A549 (cell line): ENCODE data around the gene KCNQ2. TPM values are rescaled to one million over a fixed set of nuclear protein-coding genes. Genes with fewer than 3 reads are reported as not detected.

Source experiments
- ATAC-seq, 2 experiments: fragments of 200-7000 bp in 1 of 2; fragments of >200 bp in 1 of 2; cut with Nextera tagmentation in 1 of 2; cut with Tn5 transposase in 1 of 2; 3 replicates each; pipeline versions ENCODE4 v1.8.0 to v1.9.1; 2018 to 2020; ENCODE audit warnings: mild to moderate bottlenecking in 1 of 2, moderate library complexity in 1 of 2
- CTCF ChIA-PET: fragments of 300-600 bp; sonication (Branson Sonifier 250); formaldehyde crosslinking; extraction: SDS; loops from one replicate; lab custom pipeline; 2021; ENCODE audit warnings: antibody characterized with exemption, inconsistent platforms; lab: Yijun Ruan, JAX
- POLR2A ChIA-PET: fragments of 350-600 bp; formaldehyde crosslinking; extraction: SDS; loops from one replicate; lab custom pipeline; 2021; ENCODE audit warnings: antibody characterized with exemption, inconsistent platforms; lab: Yijun Ruan, JAX
- DNase-seq, 2 experiments: peaks; one replicate each; pipeline versions ENCODE4 v3.0.0 to v3.0.0-alpha.2; 2011 to 2016; ENCODE audit warnings: low read depth in 1 of 2, low spot score in 1 of 2
- FAIRE-seq: peaks from 2 replicates; lab custom pipeline; 2011; peaks lifted over from hg19 to GRCh38; lab: Jason Lieb, UNC
- H3K27ac ChIP-seq, 2 experiments: fragments of >200 bp; sonication (Bioruptor Twin); formaldehyde crosslinking; 3 replicates each; pipeline ENCODE4 v1.5.1; 2016 to 2017
- H3K4me1 ChIP-seq: fragments of >200 bp; sonication (Bioruptor Twin); formaldehyde crosslinking; 3 replicates; pipeline ENCODE4 v1.6.1; 2016
- H3K4me2 ChIP-seq: fragments of >200 bp; sonication (Bioruptor Twin); formaldehyde crosslinking; 3 replicates; pipeline ENCODE4 v1.6.1; 2016
- H3K4me3 ChIP-seq: fragments of >200 bp; sonication (Bioruptor Twin); formaldehyde crosslinking; 3 replicates; pipeline ENCODE4 v1.5.1; 2016
- H3K9me3 ChIP-seq: fragments of >200 bp; sonication (Bioruptor Twin); formaldehyde crosslinking; 3 replicates; pipeline ENCODE4 v1.6.1; 2016
- CBX2 ChIP-seq: fragments of 200-600 bp; sonication (generic); IDR thresholded peaks from 2 replicates; pipeline ENCODE4 v1.6.1; 2016; ENCODE audit warnings: low read depth, mild to moderate bottlenecking, borderline replicate concordance
- CBX8 ChIP-seq: fragments of 200-600 bp; sonication (generic); IDR thresholded peaks from 2 replicates; pipeline ENCODE4 v1.6.1; 2016
- CEBPB ChIP-seq, 2 experiments: fragments of >200 bp in 1 of 2; sonication (Bioruptor Twin) in 1 of 2; formaldehyde crosslinking in 1 of 2; IDR thresholded peaks; 2 replicates each; pipeline ENCODE4 v1.6.1; 2012 to 2016
- CHD4 ChIP-seq: fragments of 200-600 bp; sonication (generic); IDR thresholded peaks from 2 replicates; pipeline ENCODE4 v1.6.1; 2016; ENCODE audit warnings: antibody characterized with exemption, mild to moderate bottlenecking, borderline replicate concordance
- FOSB ChIP-seq: fragments of 250-450 bp; sonication (Bioruptor Pico); IDR thresholded peaks from 2 replicates; pipeline ENCODE4 v1.5.0; 2020; ENCODE audit warnings: mild to moderate bottlenecking, moderate library complexity
- FOSL2 ChIP-seq, 2 experiments: fragments of 450-650 bp in 1 of 2; fragments of >200 bp in 1 of 2; sonication (Bioruptor Twin) in 1 of 2; formaldehyde crosslinking; IDR thresholded peaks; 2 replicates each; pipeline versions ENCODE4 v1.5.0 to v1.6.1; 2016 to 2020; ENCODE audit warnings: mild to moderate bottlenecking in 1 of 2, moderate library complexity in 1 of 2
- FOXS1 ChIP-seq: fragments of 250-450 bp; sonication (Bioruptor Pico); IDR thresholded peaks from 2 replicates; pipeline ENCODE4 v1.5.0; 2020; ENCODE audit warnings: mild to moderate bottlenecking, moderate library complexity
- GATA3 ChIP-seq: IDR thresholded peaks from 2 replicates; pipeline ENCODE4 v1.6.1; 2012; ENCODE audit warnings: borderline replicate concordance
- HDAC2 ChIP-seq: fragments of 200-600 bp; sonication (generic); IDR thresholded peaks from 2 replicates; pipeline ENCODE4 v1.6.1; 2016
- HES2 ChIP-seq: fragments of >200 bp; sonication (Bioruptor Twin); formaldehyde crosslinking; IDR thresholded peaks from 2 replicates; pipeline ENCODE4 v1.6.1; 2016
- HOXB13 ChIP-seq: fragments of 250-450 bp; sonication (Bioruptor Pico); IDR thresholded peaks from 2 replicates; pipeline ENCODE4 v1.5.0; 2020; ENCODE audit warnings: low read depth, mild to moderate bottlenecking, moderate library complexity
- JUNB ChIP-seq: fragments of >200 bp; sonication (Bioruptor Twin); formaldehyde crosslinking; IDR thresholded peaks from 2 replicates; pipeline ENCODE4 v1.6.1; 2016
- KDM1A ChIP-seq: fragments of 200-600 bp; sonication (generic); IDR thresholded peaks from 2 replicates; pipeline ENCODE4 v1.6.1; 2016; ENCODE audit warnings: low read depth, mild to moderate bottlenecking
- KDM5A ChIP-seq: fragments of 200-600 bp; sonication (generic); IDR thresholded peaks from 2 replicates; pipeline ENCODE4 v1.6.1; 2016; ENCODE audit warnings: antibody characterized with exemption, mild to moderate bottlenecking
- MAX ChIP-seq: IDR thresholded peaks from 2 replicates; pipeline ENCODE4 v1.6.1; 2012
- NPAS2 ChIP-seq: fragments of 250-450 bp; sonication (Bioruptor Pico); IDR thresholded peaks from 2 replicates; pipeline ENCODE4 v1.8.0; 2022; ENCODE audit warnings: mild to moderate bottlenecking, moderate library complexity, borderline replicate concordance
- RAD21 ChIP-seq, 2 experiments: fragments of >200 bp in 1 of 2; sonication (Bioruptor Twin) in 1 of 2; formaldehyde crosslinking in 1 of 2; IDR thresholded peaks in 1 of 2; conservative IDR thresholded peaks in 1 of 2; 2 replicates in 1 of 2; 3 replicates in 1 of 2; pipeline ENCODE4 v1.6.1; 2012 to 2018; ENCODE audit warnings: inconsistent platforms in 1 of 2
- RNF2 ChIP-seq: fragments of 200-600 bp; sonication (generic); IDR thresholded peaks from 2 replicates; pipeline ENCODE4 v1.6.1; 2016; ENCODE audit warnings: low read depth, mild to moderate bottlenecking, antibody characterized with exemption, moderate library complexity, borderline replicate concordance
- SMC3 ChIP-seq: fragments of >200 bp; sonication (Bioruptor Twin); formaldehyde crosslinking; IDR thresholded peaks from 3 replicates; pipeline ENCODE4 v1.6.1; 2018; ENCODE audit warnings: inconsistent platforms
- TP53 ChIP-seq: fragments of 250-450 bp; sonication (Bioruptor Pico); IDR thresholded peaks from 2 replicates; pipeline ENCODE4 v1.5.0; 2021; ENCODE audit warnings: mild to moderate bottlenecking, moderate library complexity
- USF2 ChIP-seq: fragments of 450-650 bp; IDR thresholded peaks from 2 replicates; pipeline ENCODE4 v1.6.1; 2014; ENCODE audit warnings: antibody characterized with exemption
- ZFP36 ChIP-seq: fragments of 450-650 bp; IDR thresholded peaks from 2 replicates; pipeline ENCODE4 v1.6.1; 2014; ENCODE audit warnings: borderline replicate concordance; ENCODE audit not compliant: partially characterized antibody
- ZNF302 ChIP-seq: fragments of 250-450 bp; sonication (Bioruptor Pico); IDR thresholded peaks from 2 replicates; pipeline ENCODE4 v1.9.0; 2021; ENCODE audit warnings: inconsistent platforms, mild to moderate bottlenecking, moderate library complexity
- WGBS: methylation state at CpG from one replicate; pipeline ENCODE4 v1.1.6; 2017; ENCODE audit errors: missing lambda C conversion rate; 5-methylcytosine and 5-hydroxymethylcytosine counted together
- polyA plus RNA-seq, 4 experiments: library from polyadenylated mRNA; depleted of rRNA in 3 of 4; stranded (reverse); fragments of >200 nt; fragmentation: RNase III in 1 of 4; extraction: RNeasy Plus Mini Kit Qiagen cat#74134 plus additional on column Dnase treatment in 1 of 4; gene quantifications; 2 replicates in 3 of 4; 3 replicates in 1 of 4; pipeline ENCODE4 v1.2.3, GENCODE V29; 2011 to 2017
- TF ChIP-seq, protein P1 (sequence below): fragments of 250-450 bp; sonication (Bioruptor Pico); IDR thresholded peaks from 2 replicates; pipeline ENCODE4 v1.5.0; 2021; ENCODE audit warnings: mild to moderate bottlenecking, moderate library complexity, borderline replicate concordance
- TF ChIP-seq, protein P2 (sequence below): fragments of >200 bp; sonication (Bioruptor Twin); formaldehyde crosslinking; IDR thresholded peaks from 3 replicates; pipeline ENCODE4 v1.6.1; 2016

The KCNQ2 gene
- polyA plus RNA-seq, 2 of the 4 experiments (the other 2 are of a cell fraction) = 0.14 to 0.36 TPM

DNA sequence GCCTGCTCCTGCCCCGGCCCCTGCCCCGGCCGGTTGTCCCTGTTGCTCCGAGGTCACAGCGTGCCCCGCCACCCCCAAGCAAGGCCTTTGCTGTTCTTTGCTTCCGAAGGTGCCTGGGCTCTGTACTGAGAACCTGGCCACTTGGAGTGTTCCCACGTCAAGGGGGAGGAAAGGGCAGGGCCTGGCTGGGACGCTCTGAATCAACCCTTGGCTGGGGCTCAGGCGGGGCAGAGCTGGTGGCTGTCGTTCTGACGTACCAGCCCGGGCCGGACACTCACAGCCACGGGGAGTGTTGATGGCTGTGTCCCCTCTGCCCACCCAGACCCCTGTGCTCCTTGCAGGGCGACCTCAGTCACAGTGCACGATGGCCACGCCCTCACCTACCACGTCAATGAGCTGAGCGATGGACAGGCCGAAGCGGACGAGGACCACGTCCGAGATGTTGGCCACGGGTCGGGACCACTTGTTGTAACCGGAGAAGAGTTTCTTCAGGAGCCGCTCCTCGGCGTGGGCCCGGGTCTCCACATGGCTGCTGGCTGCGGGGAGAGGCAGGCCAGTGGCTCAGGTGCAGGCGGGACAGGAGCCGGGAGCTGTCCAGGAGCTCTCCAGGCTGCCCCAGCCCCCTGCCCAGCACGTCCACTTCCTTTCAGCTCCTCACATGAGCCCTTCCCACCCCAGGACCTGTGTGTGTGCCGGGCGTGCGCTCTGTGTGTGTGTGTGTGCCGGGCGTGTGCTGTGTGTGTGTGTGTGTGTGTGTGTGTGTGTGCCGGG lies 113.1 kb downstream of the KCNQ2 start:
- CTCF ChIA-PET = interaction anchor here (0.6 to 4.8 kb wide), 4 partner anchors 22 to 175 kb away, joined by 3 to 21 read pairs (median 7); no protein-coding TSS in a partner anchor
- FAIRE-seq (no peak), ATAC-seq (no peak), DNase-seq (no peak)
- 87% methylated on average over 25 of the region's 42 CpGs for WGBS
- TF ChIP-seq MAX = no peak
- TF ChIP-seq SMC3 = no peak
- TF ChIP-seq ZFP36 = no peak
- TF ChIP-seq, protein P1, sequence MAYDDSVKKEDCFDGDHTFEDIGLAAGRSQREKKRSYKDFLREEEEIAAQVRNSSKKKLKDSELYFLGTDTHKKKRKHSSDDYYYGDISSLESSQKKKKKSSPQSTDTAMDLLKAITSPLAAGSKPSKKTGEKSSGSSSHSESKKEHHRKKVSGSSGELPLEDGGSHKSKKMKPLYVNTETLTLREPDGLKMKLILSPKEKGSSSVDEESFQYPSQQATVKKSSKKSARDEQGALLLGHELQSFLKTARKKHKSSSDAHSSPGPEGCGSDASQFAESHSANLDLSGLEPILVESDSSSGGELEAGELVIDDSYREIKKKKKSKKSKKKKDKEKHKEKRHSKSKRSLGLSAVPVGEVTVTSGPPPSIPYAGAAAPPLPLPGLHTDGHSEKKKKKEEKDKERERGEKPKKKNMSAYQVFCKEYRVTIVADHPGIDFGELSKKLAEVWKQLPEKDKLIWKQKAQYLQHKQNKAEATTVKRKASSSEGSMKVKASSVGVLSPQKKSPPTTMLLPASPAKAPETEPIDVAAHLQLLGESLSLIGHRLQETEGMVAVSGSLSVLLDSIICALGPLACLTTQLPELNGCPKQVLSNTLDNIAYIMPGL (CRISPR knock-in tag) = no peak
- TF ChIP-seq, protein P2, sequence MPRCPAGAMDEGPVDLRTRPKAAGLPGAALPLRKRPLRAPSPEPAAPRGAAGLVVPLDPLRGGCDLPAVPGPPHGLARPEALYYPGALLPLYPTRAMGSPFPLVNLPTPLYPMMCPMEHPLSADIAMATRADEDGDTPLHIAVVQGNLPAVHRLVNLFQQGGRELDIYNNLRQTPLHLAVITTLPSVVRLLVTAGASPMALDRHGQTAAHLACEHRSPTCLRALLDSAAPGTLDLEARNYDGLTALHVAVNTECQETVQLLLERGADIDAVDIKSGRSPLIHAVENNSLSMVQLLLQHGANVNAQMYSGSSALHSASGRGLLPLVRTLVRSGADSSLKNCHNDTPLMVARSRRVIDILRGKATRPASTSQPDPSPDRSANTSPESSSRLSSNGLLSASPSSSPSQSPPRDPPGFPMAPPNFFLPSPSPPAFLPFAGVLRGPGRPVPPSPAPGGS = no peak
- no peak for TF ChIP-seq KDM5A
- TF ChIP-seq FOSL2 (IDR thresholded peaks at IDR 0.05) = no peak
- TF ChIP-seq FOSL2 (CRISPR knock-in tag; IDR thresholded peaks at IDR 0.05) = no peak
- TF ChIP-seq HDAC2 = no peak
- no peak for TF ChIP-seq FOXS1 (CRISPR knock-in tag)
- no peak for TF ChIP-seq HOXB13 (CRISPR knock-in tag)
- TF ChIP-seq GATA3 = no peak
- no peak for TF ChIP-seq RAD21 (conservative IDR thresholded peaks at IDR 0.05 in 1 of 2, IDR thresholded peaks at IDR 0.05 in 1 of 2)
- no peak for TF ChIP-seq HES2
- TF ChIP-seq FOSB = no peak
- no peak overlapping the region for H3K4me2 ChIP-seq
- no peak overlapping the region for H3K27ac ChIP-seq
- POLR2A ChIA-PET = no interaction called here
- 0 out of 3 replicates have a peak, but pooled peaks cover 4% of the 10 kb centered on the region for H3K4me1 ChIP-seq
- no peak overlapping the region for H3K4me3 ChIP-seq
- no peaks in the 10 kb centered on the region for H3K9me3 ChIP-seq

GRCh38 chr20:63357921-63358905 lies 114.2 kb downstream of the KCNQ2 start:
- Histone ChIP-seq H3K4me3 (no peak overlapping the region), H3K4me2 (no peak overlapping the region), H3K9me3 (no peaks in the 10 kb centered on the region), H3K27ac (no peak overlapping the region), H3K4me1 (0 out of 3 replicates have a peak, but pooled peaks cover 4% of the 10 kb centered on the region)
- ChIA-PET CTCF (interaction anchor here (1.1 to 4.8 kb wide), 3 partner anchors 24 to 49 kb away, joined by 3 to 21 read pairs (median 11); no protein-coding TSS in a partner anchor), POLR2A (no interaction called here)
- DNase-seq (no peak), FAIRE-seq (no peak), ATAC-seq (no peak)
- WGBS = 64% methylated on average over 22 of the region's 26 CpGs
- TF ChIP-seq ZNF302 (no peak), NPAS2 (CRISPR knock-in tag) (no peak), CBX8 (no peak), MAX (no peak), CEBPB (IDR thresholded peaks at IDR 0.05) (no peak), RNF2 (no peak), CHD4 (no peak), RAD21 (conservative IDR thresholded peaks at IDR 0.05 in 1 of 2, IDR thresholded peaks at IDR 0.05 in 1 of 2) (no peak), CBX2 (no peak), JUNB (no peak), TP53 (CRISPR knock-in tag) (no peak), USF2 (no peak), KDM1A (no peak)
- TF ChIP-seq, protein P2 = no peak
- TF ChIP-seq, protein P1 (CRISPR knock-in tag) = no peak
